ENCODE data around the gene TUBD1. TPM values are rescaled to one million over a fixed set of nuclear protein-coding genes. Genes with fewer than 3 reads are reported as not detected.
A peak's percentile ranks its signal among the peaks of the same experiment; 100 is the strongest.
"Not testable (repeated sequence)": the region's sequence is repeated elsewhere in the genome, so short reads cannot be mapped to it uniquely, and the experiment has no call there.

Gene TUBD1, protein sequence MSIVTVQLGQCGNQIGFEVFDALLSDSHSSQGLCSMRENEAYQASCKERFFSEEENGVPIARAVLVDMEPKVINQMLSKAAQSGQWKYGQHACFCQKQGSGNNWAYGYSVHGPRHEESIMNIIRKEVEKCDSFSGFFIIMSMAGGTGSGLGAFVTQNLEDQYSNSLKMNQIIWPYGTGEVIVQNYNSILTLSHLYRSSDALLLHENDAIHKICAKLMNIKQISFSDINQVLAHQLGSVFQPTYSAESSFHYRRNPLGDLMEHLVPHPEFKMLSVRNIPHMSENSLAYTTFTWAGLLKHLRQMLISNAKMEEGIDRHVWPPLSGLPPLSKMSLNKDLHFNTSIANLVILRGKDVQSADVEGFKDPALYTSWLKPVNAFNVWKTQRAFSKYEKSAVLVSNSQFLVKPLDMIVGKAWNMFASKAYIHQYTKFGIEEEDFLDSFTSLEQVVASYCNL
- 10 to 100 TPM in 1 of 2 donors, 1 to 10 TPM in 1; 8.5 to 10.5 TPM for total RNA-seq
- long read RNA-seq, partial matches to known transcripts, result 0 of 6 reads
- long read RNA-seq, other reads (novel, unspliced or antisense), result 5 of 6 reads

DNA sequence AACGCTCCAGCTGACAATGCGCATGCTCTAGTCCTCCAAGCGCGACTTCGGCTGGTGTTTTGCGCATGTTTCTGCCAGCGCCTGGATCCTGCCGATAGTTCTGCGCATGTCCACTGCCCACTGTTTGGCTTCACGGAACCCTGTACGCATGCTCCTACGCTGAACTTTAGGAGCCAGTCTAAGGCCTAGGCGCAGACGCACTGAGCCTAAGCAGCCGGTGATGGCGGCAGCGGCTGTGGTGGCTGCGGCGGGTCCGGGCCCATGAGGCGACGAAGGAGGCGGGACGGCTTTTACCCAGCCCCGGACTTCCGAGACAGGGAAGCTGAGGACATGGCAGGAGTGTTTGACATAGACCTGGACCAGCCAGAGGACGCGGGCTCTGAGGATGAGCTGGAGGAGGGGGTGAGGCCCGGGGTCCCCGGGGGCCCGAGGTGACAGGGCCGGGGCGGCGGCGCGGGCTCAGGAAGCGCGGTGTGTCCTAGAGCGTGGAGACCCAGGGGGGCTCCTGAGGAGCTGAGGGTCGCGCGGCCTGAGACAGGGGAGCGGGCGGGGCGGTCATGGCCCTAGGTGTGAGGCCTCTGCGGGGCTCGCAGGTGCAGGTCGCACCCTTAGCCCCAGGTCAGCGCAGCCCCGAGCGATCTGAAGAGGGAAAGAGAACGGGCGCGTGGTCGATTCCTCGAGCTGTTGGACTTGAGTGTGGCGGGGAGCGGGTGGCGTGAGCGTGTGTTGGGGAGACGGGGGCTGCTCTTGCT, at the start of gene TUBD1, which contains the start of gene RPS6KB1:
TUBD1 (minus strand) TSS at position 20 of the 752 bp plus-strand sequence. CDS start 1,941 bp downstream, outside the sequence.
RPS6KB1 (plus strand) TSS at position 198 of the 752 bp plus-strand sequence; CDS start at position 262, 64 bp downstream.
- intact Hi-C loops (cut with DNase I), result no loop called here
- DNase-seq (peak; percentile 98), ATAC-seq (peak; percentile 99)

DNA sequence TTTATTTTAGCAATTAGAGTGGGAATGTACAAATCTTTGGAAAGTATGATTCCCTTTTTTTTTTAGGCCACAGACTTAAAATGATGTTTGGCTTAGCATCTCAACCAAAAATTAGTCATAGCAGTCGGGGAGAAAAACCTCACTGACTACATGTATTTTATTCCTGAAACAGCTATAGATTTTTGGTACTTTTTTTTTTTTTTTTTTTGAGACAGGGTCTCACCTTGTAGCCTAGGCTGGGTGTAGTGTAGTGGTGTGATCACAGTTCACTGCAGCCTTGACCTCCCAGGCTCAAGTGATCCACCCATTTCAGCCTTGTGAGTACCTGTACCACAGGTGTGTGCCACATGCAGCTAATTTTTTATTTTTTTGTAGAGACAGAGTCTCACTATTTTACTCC, 48.4 kb upstream of the TUBD1 start:
- no peak for DNase-seq
- ATAC-seq, result no peak
- intact Hi-C loops (cut with DNase I), result no loop called here

DNA sequence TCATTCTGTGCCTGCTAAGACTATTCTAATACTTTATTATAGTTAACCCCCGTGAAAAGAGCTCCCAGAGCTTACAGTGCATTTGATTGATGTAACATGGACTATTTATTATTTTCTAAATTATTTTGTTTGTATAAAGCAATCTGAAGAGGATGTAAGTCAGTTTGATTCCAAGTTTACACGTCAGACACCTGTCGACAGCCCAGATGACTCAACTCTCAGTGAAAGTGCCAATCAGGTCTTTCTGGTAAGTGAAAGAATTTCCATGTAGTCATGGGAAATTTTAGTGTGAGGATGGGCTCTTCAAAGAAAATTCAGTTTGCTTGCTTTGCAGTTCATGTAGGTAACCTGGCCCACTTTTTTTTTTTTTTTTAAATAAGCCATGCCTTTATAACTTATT, 48.0 kb upstream of the TUBD1 start:
- DNase-seq; intact Hi-C loops (cut with DNase I); ATAC-seq: not testable (repeated sequence)

DNA sequence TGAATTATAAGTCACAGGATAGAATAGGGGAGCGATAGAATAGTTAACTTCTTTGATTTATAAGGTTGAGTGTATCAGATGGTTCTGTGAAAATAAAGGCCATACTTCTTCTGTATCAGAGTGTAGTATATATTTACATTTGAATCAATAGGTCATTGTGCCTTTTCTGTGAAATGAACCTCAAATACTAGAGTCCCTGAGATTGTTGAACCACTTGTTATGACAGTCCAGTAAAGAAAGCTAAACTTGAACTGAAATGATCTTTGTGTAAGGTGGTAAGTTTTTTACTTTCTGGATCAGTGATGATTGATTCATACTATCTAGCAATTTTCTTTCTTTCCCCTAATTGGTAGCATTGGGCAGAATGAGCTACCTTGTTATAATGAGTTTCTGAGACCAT, 40.6 kb upstream of the TUBD1 start:
- ATAC-seq; DNase-seq; intact Hi-C loops (cut with DNase I): not testable (repeated sequence)

DNA sequence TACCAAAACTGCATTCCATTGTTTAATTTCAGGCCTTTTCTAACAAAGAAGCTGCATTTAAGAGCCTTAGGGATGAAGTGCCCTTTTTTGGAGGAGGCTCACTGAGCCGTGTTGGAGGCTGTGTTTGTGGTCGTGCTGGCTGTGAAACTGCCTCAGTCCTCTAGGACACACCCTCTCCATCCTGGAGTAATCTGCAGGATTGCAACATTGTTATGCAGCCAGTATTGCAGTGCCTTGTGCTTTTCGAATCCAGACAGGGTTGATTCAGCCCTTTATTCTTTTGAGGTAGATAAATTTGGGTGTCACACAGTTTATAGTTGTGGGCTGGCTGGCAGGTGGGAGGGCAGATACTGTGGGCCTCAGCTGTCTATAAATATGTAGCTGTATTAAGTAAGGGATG, 38.0 kb upstream of the TUBD1 start:
- intact Hi-C loops (cut with DNase I); DNase-seq: not testable (repeated sequence)
- peak; percentile 38 to 85 for ATAC-seq

DNA sequence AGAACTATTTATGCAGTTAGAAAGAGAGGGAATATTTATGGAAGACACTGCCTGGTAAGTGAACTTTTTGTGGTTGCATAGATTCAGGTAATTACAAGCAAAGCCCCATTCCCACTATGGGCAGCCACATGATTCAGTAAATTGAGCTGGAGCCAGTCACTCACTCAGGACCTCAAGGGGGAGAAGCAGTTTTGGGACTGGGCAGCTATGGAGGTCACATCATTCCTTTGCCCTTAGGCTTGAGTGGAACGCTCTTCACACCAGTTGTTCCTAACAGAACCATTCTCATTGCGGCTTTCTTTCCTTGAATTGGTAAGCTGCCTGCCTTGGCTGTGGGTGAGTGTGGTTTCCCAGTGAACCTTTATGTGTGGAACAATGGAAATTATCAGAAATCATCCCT, 37.4 kb upstream of the TUBD1 start:
- DNase-seq; intact Hi-C loops (cut with DNase I); ATAC-seq: not testable (repeated sequence)

DNA sequence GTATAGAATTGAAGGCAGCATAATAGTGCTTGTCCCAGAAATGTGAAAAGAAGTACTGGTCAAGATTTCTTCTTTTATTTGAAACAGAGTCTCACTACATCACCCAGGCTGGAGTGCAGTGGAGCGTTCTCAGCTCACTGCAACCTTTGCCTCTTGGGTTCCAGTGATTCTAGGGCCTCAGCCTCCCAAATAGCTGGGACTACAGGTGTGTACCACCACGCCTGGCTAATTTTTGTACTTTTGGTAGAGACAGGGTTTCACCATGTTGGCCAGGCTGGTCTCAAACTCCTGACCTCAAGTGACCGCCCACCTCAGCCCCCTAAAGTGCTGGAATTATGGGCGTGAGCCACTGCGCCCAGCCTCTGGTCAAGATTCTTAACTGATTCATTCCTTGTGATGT, 27.9 kb upstream of the TUBD1 start:
- ATAC-seq; intact Hi-C loops (cut with DNase I); DNase-seq: not testable (repeated sequence)

DNA sequence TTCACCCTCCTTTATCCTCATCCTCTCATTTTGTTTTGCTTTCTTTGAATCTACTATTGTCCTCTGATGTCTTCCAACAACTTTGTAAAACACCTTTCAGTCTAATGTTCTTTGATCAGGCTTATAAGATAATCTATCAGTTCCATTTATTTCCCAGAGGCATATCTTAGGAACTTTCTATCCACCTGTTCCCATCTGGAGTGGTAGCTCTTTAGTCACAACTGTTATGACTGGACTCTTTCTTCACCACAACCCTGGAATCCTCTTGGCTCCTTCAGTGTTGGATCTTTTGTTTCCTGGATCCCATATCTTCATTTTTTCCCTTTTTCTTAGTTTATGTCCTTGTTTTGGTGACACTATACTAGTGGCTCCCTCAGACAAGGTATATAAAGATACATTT, 23.7 kb upstream of the TUBD1 start:
- intact Hi-C loops (cut with DNase I), result loop anchor here in 1 of 2 donors (10.0 kb wide), 1 partner anchor 118 kb away; no protein-coding TSS in a partner anchor
- no peak for DNase-seq
- no peak for ATAC-seq

DNA sequence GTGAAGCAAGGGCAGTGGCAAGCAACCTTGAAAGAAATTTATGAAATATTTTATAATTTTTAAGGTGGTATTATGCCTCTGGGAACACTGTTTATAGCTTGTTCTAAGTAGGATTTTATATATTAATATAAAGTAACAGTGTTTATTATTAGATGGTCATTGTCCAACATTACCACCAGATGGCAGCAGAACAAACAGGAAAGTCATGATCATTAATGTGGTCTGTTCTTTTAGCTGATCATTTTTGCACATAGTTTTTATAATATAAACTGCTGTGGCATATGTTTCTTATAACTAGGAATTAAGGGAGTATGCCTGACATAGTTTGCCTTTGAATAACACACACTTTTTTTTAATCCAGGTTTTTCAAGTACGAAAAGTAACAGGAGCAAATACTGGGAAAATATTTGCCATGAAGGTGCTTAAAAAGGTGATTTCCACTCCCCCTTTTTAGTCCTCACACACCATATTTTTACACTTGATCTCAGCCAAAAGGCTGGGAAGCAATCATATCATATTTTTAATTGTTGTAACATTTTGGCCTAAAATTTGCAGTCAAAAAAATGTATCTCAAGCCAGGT, 21.6 kb upstream of the TUBD1 start:
- ATAC-seq (no peak), DNase-seq (no peak)
- intact Hi-C loops (cut with DNase I), result loop anchor here in 1 of 2 donors (10.0 kb wide), 1 partner anchor 120 kb away; no protein-coding TSS in a partner anchor

DNA sequence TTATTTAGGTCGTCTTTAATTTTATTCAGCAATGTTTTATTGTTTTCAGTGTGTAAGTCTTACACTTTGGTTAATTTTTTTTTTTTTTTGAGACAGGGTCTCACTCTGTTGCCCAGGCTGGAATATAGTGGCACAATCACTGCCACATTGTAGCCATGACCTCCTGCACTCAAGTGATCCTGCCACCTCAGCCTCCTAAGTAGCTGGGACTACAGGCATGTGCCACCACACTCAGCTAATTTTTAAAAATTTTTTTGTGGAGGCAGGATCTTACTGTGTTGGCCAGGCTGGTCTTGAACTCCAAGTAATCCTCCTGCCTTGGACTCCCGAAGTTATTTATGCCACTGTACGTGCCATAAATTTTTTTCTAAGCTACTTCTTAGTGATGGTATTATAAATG, 14.7 kb upstream of the TUBD1 start:
- ATAC-seq (no peak), DNase-seq (no peak)

DNA sequence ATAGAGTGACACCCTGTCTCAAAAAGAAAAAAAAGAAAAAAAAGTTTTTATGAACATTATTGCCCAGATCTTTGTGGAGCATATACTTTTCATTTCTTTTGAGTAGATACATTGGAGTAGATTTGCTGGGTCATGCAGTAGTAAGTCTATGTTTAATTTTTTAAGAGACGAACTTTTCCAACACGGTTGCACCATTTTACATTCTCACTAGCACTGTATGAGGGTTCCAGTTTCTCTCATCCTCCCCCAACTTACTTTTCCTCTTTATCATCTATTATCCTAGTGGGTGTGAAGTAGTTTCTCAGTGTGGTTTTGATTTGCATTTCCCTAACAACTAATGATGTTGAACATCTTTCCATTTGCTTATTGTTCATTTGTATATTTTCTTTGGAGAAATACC, 10.7 kb upstream of the TUBD1 start:
- no peak for DNase-seq
- intact Hi-C loops (cut with DNase I), result no loop called here
- ATAC-seq, result no peak

More for the DNA sequence above, 14.7 kb upstream of the TUBD1 start:
- intact Hi-C loops (cut with DNase I), result no loop called here

DNA sequence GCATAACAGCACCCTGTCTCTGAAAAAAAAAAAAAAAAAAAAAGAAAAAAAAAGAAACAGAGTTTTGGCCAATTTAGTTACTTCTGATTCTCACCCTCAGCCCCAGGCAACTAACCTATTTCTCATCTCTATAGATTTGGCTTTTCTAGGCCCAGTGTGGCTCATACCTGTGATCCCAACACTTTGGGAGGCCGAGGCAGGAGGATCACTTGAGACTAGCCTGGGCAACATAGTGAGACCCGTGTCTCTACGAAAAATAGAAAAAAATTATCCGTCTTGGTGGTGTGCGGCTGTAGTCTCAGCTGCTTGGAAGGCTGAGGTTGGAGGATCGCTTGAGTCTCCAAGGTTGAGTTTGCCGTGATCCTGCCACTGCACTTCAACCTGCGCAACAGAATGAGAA, 8.9 kb upstream of the TUBD1 start:
- intact Hi-C loops (cut with DNase I), result no loop called here
- ATAC-seq, result no peak
- DNase-seq, result no peak

DNA sequence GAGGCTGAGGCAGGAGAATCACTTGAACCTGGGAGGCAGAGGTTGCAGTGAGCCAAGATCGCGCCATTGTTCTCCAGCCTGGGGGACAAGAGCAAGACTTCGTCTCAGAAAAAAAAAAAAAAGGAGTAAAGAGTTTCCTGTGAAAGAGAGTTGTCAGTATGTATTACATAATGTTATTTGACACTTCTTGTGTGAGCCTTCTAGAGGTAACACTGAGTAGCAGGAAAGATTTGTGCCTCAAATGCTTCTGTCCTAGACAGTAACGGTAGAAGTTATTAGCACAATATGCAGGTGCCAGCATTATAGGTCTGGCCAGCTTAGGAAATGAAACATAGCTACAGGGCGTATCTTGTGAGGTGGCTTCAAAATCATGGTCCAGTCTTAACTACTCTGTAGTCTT, 6.4 kb upstream of the TUBD1 start:
- intact Hi-C loops (cut with DNase I), result no loop called here
- ATAC-seq, result peak in 1 of 2 donors; percentile 42
- no peak for DNase-seq

DNA sequence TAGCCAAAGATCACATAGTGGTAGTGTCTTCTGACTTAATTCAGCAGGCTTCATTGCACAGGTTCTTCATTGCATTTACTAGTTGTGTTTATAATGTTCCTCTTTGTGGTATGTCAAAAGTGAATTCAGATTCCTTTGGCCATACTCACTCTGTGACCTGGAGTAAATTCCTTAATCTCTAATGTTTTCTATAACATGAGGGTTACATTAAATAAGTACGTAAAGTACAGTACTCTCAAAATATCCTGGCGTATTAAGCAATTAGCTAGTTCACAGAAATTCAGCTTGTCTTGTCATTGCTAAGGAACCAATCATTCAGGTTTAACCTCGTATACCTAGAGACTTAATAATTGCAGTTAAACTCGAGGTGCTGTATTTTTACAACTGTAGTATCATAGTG, 4.3 kb upstream of the TUBD1 start:
- intact Hi-C loops (cut with DNase I), result no loop called here
- ATAC-seq (no peak), DNase-seq (no peak)

DNA sequence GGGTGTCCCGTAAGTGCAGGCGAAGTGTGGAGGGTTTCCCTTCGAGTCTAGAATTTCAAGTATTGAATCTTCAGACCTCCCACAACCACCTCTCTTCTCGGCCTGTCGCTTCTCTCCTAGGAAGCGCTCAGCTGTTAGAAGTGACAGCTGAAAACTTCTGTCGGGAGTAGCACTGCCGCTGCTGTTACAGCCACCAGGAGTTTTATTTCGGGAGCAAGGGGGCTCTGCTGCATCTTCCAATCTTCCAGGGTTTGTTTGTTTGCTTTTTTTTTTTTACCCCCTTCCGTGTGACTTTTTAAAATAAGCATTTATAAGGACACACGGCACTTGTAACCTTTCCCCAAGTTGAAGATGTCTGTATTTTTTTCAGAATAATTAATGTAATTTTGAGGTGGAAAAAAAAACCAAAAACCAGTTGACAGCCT, 945 bp upstream of the TUBD1 start:
- ATAC-seq, result peak; percentile 8 to 10
- DNase-seq, result no peak
- intact Hi-C loops (cut with DNase I), result no loop called here

DNA sequence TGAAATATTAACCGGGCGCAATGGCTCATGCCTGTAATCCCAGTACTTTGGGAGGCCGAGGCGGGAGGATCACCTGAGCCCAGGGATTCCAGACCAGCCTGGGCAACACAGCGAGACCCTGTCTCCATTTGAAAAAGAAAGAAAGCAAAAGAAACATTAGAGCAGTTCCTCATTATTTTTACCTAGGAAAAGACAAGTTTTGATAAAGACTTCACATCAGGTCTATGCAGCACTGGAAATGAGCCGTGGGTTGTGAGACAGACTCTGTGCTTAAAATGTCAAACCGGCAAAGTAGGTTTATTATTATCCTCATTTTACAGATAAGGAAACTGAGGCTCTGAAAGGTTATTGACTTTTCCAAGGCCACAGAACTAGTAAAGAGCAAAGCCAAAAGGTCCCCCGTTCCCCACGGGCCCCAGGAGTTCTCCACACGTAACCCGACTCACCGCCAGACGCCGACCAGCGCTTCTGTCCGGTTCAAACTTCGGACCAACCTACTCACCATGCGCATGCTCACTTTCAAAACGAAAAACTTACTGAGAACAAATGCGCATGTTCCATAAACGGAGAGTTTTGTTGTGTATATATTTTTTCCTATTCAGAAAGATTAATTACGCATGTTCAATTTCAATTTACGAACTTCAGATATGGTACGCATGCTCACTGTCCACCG, 356 bp downstream of the TUBD1 start:
- ATAC-seq, result peak; percentile 62 to 77
- DNase-seq, result no peak
- intact Hi-C loops (cut with DNase I), result no loop called here

DNA sequence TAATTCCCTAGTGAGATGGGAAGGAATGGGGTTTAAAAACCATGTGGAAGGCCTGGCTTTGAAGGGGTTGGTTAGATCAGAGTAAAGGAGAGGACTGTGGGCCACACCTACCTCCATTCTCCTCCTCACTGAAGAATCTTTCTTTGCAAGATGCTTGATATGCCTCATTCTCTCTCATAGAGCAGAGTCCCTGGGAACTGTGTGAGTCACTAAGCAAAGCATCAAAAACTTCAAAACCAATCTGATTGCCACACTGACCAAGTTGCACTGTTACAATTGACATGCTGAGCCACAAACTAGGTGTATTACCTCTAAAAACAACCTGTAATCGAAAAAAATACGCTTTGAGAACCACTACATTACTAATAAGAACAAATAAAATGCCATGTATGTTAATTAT, 2.0 kb downstream of the TUBD1 start:
- no peak for DNase-seq
- intact Hi-C loops (cut with DNase I), result no loop called here
- no peak for ATAC-seq

DNA sequence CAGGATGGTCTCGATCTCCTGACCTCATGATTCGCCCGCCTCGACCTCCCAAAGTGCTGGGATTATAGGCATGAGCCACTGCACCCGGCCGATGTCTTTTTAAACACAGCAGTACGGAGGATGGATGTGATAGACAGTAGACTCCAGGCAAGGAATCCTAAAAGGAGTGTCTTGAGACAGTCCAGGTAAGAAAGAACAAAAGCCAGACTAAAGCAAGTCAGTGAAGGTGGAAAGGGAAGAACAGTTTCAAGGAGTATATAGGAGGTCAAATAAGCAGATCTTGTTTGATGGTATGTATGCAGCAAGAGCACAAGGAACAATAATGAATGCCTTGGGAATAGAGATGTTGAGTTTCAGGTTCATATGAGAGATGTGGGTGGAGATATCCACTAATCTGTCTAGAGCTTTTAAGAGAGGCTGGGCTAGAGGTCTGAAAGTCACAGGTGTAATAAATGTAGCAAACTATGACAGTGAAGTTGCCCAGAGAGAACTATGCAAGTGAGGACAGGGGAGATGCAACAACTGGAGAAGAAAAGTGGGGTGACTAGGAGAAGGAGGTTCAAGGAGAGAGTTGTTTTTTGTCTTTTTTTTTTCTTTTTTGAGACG, 4.5 kb downstream of the TUBD1 start:
- intact Hi-C loops (cut with DNase I), result no loop called here
- ATAC-seq (no peak), DNase-seq (no peak)
